ENCODE measurements around the gene TSPOAP1. TPM values are rescaled to one million over a fixed set of nuclear protein-coding genes. Genes with fewer than 3 reads are reported as not detected.

TSPOAP1 gene
- total RNA-seq, 1 experiment from 2014 or later: 4.3 TPM

DNA sequence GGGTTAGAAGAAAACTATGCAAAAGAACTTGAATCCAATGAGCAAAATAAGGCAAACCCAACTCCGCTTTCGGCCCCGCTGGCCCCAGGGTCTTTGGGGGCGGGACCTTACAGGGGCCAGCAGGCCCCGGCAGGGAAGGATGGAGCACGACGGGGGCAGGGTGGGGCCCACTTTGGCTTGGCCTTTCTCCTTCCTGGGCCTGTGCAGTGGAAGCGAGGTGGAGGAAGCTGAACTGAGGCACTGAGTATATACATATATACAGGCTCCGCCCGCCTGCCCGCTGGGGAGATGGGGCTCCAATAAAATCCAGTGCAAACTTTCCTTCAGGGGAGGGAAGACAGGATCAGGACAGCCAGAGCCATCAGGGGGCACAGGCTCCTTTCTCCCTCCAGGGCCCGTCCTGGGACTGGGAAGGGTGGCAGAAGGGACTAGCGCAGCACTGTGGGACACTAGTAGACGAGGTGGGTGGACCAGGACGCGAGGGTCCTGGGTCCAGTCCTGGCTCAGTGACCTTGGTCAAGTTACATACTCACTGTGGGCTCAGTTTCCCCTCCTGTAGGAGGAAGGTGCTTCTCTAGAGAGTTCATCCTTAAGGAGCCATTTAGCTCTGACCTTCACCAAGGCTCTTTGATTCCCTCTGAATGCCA, 27.0 kb downstream of the TSPOAP1 start:
- H3K9ac ChIP-seq (ENCODE audit: low read length): no peak overlapping the region
- no peak overlapping the region for H3K4me3 ChIP-seq (ENCODE audit: low read length)
- DNase-seq (no peak), ATAC-seq (no peak)
- intact Hi-C loops (cut with micrococcal nuclease): no loop called here
- TF ChIP-seq EZH2phosphoT487 (IDR thresholded peaks at IDR 0.05; ENCODE audit: borderline replicate concordance, low read length): no peak
- TF ChIP-seq, protein P1, sequence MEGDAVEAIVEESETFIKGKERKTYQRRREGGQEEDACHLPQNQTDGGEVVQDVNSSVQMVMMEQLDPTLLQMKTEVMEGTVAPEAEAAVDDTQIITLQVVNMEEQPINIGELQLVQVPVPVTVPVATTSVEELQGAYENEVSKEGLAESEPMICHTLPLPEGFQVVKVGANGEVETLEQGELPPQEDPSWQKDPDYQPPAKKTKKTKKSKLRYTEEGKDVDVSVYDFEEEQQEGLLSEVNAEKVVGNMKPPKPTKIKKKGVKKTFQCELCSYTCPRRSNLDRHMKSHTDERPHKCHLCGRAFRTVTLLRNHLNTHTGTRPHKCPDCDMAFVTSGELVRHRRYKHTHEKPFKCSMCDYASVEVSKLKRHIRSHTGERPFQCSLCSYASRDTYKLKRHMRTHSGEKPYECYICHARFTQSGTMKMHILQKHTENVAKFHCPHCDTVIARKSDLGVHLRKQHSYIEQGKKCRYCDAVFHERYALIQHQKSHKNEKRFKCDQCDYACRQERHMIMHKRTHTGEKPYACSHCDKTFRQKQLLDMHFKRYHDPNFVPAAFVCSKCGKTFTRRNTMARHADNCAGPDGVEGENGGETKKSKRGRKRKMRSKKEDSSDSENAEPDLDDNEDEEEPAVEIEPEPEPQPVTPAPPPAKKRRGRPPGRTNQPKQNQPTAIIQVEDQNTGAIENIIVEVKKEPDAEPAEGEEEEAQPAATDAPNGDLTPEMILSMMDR (conservative IDR thresholded peaks at IDR 0.05; ENCODE audit: low read depth, low read length): no peak
- no peak for TF ChIP-seq EZH2 (IDR thresholded peaks at IDR 0.05; ENCODE audit: low read length, unreplicated experiment)
- H3K4me2 ChIP-seq (ENCODE audit: low read length): no peak overlapping the region
- H4K20me1 ChIP-seq (ENCODE audit: low read length): no peaks in the 10 kb centered on the region
- H3K9me2 ChIP-seq (replicated peaks; ENCODE audit: low read length): no peaks in the 10 kb centered on the region
- H3F3A ChIP-seq (ENCODE audit: low read length, unreplicated experiment): no peaks in the 10 kb centered on the region
- no peak overlapping the region for H3K27ac ChIP-seq (ENCODE audit: low read length)
- no peaks in the 10 kb centered on the region for H3K4me1 ChIP-seq (ENCODE audit: insufficient read depth, low read length)
- H3K9me3 ChIP-seq (ENCODE audit: low read length): no peaks in the 10 kb centered on the region
- ChIA-PET CTCF (no interaction called here), POLR2A (ENCODE audit: unreplicated experiment) (interaction anchor here (0.6 kb wide), 1 partner anchor 962 kb away, joined by 4 read pairs; no protein-coding TSS in a partner anchor)
- H2AFZ ChIP-seq (ENCODE audit: low read length): no peak overlapping the region
- H3K36me3 ChIP-seq (ENCODE audit: low read depth, low read length): no peaks in the 10 kb centered on the region
- no TSS peak for BruUV-seq (replicated peaks)
- H3K27me3 ChIP-seq (ENCODE audit: low read length): peaks cover 11% of the 10 kb centered on the region
- H3K79me2 ChIP-seq (ENCODE audit: low read length): no peaks in the 10 kb centered on the region

DNA sequence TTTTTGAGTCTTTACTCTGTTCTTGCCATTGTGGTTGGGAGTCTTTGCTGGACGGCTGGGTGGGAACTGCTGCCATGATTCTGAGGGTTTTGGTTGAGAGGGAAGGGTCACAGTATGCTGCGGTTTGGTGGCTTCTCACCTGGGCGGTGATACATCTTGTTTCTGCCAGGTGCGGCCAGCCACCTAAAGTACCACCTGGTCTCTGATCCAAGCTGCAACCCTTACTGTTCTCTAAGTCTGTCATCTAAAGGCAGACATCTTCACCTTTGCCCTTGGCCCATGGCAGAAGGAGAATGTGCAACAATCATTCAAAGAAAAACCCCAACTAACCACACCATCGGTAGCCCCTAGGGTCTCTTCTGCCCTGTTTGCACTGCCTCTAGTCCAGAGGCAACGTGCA, 28.3 kb downstream of the TSPOAP1 start:
- H4K20me1 ChIP-seq (ENCODE audit: low read length): no peaks in the 10 kb centered on the region
- H3K27ac ChIP-seq (ENCODE audit: low read length): no peak overlapping the region
- H3K4me3 ChIP-seq (ENCODE audit: low read length): no peak overlapping the region
- ATAC-seq (no peak), DNase-seq (no peak)
- ChIA-PET POLR2A (ENCODE audit: unreplicated experiment) (no interaction called here), CTCF (no interaction called here)
- H3K9me3 ChIP-seq (ENCODE audit: low read length): no peaks in the 10 kb centered on the region
- BruUV-seq (replicated peaks): no TSS peak
- H3K27me3 ChIP-seq (ENCODE audit: low read length): peaks cover 18% of the 10 kb centered on the region
- TF ChIP-seq EZH2phosphoT487 (IDR thresholded peaks at IDR 0.05; ENCODE audit: borderline replicate concordance, low read length) (no peak), EZH2 (IDR thresholded peaks at IDR 0.05; ENCODE audit: low read length, unreplicated experiment) (no peak)
- TF ChIP-seq, protein P1 (conservative IDR thresholded peaks at IDR 0.05; ENCODE audit: low read depth, low read length): no peak
- no peaks in the 10 kb centered on the region for H3K36me3 ChIP-seq (ENCODE audit: low read depth, low read length)
- H3K79me2 ChIP-seq (ENCODE audit: low read length): no peaks in the 10 kb centered on the region
- no peaks in the 10 kb centered on the region for H3F3A ChIP-seq (ENCODE audit: low read length, unreplicated experiment)
- no peaks in the 10 kb centered on the region for H3K4me1 ChIP-seq (ENCODE audit: insufficient read depth, low read length)
- no peak overlapping the region for H3K4me2 ChIP-seq (ENCODE audit: low read length)
- H3K9me2 ChIP-seq (replicated peaks; ENCODE audit: low read length): no peaks in the 10 kb centered on the region
- no peak overlapping the region for H3K9ac ChIP-seq (ENCODE audit: low read length)
- no peak overlapping the region for H2AFZ ChIP-seq (ENCODE audit: low read length)
- intact Hi-C loops (cut with micrococcal nuclease): no loop called here

DNA sequence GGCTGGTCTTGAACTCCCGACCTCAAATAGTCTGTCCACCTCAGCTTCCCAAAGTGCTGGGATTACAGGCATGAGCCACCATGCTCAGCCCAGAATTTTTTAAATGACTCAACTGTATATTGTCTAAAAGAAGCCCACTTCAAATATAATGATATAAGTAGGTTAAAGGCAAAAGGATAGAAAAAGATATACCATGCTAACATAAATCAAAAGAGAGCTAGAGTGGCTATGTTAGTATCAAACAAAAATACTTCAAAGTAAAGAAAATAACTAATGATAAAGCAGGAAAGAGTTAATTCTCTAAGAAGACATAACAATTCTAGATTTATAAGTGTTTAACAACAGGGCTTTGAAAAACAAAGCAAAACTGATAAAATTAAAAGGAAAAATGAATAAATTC, 34.6 kb downstream of the TSPOAP1 start:
- DNase-seq (no peak), ATAC-seq (no peak)
- ChIA-PET CTCF (no interaction called here), POLR2A (ENCODE audit: unreplicated experiment) (no interaction called here)
- Histone ChIP-seq H3K4me2 (ENCODE audit: low read length) (no peak overlapping the region), H3K9ac (ENCODE audit: low read length) (no peak overlapping the region), H3K9me3 (ENCODE audit: low read length) (no peaks in the 10 kb centered on the region), H3K9me2 (replicated peaks; ENCODE audit: low read length) (no peaks in the 10 kb centered on the region), H2AFZ (ENCODE audit: low read length) (no peak overlapping the region), H3K27ac (ENCODE audit: low read length) (no peak overlapping the region), H3K79me2 (ENCODE audit: low read length) (no peaks in the 10 kb centered on the region), H4K20me1 (ENCODE audit: low read length) (no peaks in the 10 kb centered on the region), H3K4me1 (ENCODE audit: insufficient read depth, low read length) (peaks cover 7% of the 10 kb centered on the region), H3K36me3 (ENCODE audit: low read depth, low read length) (no peaks in the 10 kb centered on the region), H3F3A (ENCODE audit: low read length, unreplicated experiment) (no peaks in the 10 kb centered on the region), H3K27me3 (ENCODE audit: low read length) (peaks cover 43% of the 10 kb centered on the region), H3K4me3 (ENCODE audit: low read length) (no peak overlapping the region)
- intact Hi-C loops (cut with micrococcal nuclease): loop anchor here (10.0 kb wide), 1 partner anchor 169 kb away; no protein-coding TSS in a partner anchor
- no TSS peak for BruUV-seq (replicated peaks)
- TF ChIP-seq, protein P1 (conservative IDR thresholded peaks at IDR 0.05; ENCODE audit: low read depth, low read length): no peak
- TF ChIP-seq EZH2phosphoT487 (IDR thresholded peaks at IDR 0.05; ENCODE audit: borderline replicate concordance, low read length): no peak
- no peak for TF ChIP-seq EZH2 (IDR thresholded peaks at IDR 0.05; ENCODE audit: low read length, unreplicated experiment)

Measured in PC-3 (cell line).